Stimulated activated effector memory CD8-positive, alpha-beta T cell treated with anti-CD3 and anti-CD28 coated beads, Interleukin-12 subunit alpha, Interleukin-12 subunit beta, amount 100 ng/mL, for 72 hours (primary cell): ENCODE measurements around the gene CNTRL.
A peak's percentile ranks its signal among the peaks of the same experiment; 100 is the strongest.

Experiments used
- ATAC-seq: fragments of 150-1000 bp; cut with Tn5 transposase; 2 replicates; pipeline ENCODE4 v1.10.0; 2021
- DNase-seq, 2 donors: peaks; one replicate each; pipeline ENCODE4 v3.0.0; 2021 to 2022; ENCODE audit warnings: low spot score in 2 of 2
- H3K27ac Mint-ChIP-seq: one replicate; pipeline ENCODE4 v1.8.0; 2022; ENCODE audit warnings: mild to moderate bottlenecking, mixed read lengths
- H3K36me3 Mint-ChIP-seq: one replicate; pipeline ENCODE4 v1.8.0; 2022; ENCODE audit warnings: mild to moderate bottlenecking, mixed read lengths
- H3K4me1 Mint-ChIP-seq: one replicate; pipeline ENCODE4 v1.8.0; 2022; ENCODE audit warnings: mixed read lengths
- H3K4me3 Mint-ChIP-seq: one replicate; pipeline ENCODE4 v1.8.0; 2022; ENCODE audit warnings: mild to moderate bottlenecking, mixed read lengths
- H3K9me3 Mint-ChIP-seq: one replicate; pipeline ENCODE4 v1.8.0; 2022; ENCODE audit warnings: mixed read lengths

The CNTRL gene

GRCh38 chr9:121135642-121136041, 60.9 kb downstream of the CNTRL start:
- Mint-ChIP-seq H3K9me3 (no peaks in the 10 kb centered on the region), H3K4me1 (peaks cover 29% of the 10 kb centered on the region), H3K27ac (no peak overlapping the region), H3K4me3 (no peak overlapping the region), H3K36me3 (peaks cover 80% of the 10 kb centered on the region)
- ATAC-seq: no peak
- no peak for DNase-seq

- no peak for DNase-seq
- H3K4me3 Mint-ChIP-seq: no peak overlapping the region
- H3K4me1 Mint-ChIP-seq: peaks cover 5% of the 10 kb centered on the region
- no peak for ATAC-seq
- H3K27ac Mint-ChIP-seq: no peak overlapping the region
- H3K36me3 Mint-ChIP-seq: peaks cover 97% of the 10 kb centered on the region
- no peaks in the 10 kb centered on the region for H3K9me3 Mint-ChIP-seq
These were observed 63.8 kb downstream of the CNTRL start for GRCh38 chr9:121138561-121138960.

GRCh38 chr9:121138973-121139372, 64.2 kb downstream of the CNTRL start:
- no peak for DNase-seq
- H3K36me3 Mint-ChIP-seq: peaks cover 98% of the 10 kb centered on the region
- no peaks in the 10 kb centered on the region for H3K9me3 Mint-ChIP-seq
- ATAC-seq: no peak
- H3K4me1 Mint-ChIP-seq: peaks cover 5% of the 10 kb centered on the region
- H3K27ac Mint-ChIP-seq: no peak overlapping the region
- no peak overlapping the region for H3K4me3 Mint-ChIP-seq

GRCh38 chr9:121140162-121140561, 65.4 kb downstream of the CNTRL start:
- peaks cover 5% of the 10 kb centered on the region for H3K4me1 Mint-ChIP-seq
- H3K4me3 Mint-ChIP-seq: no peak overlapping the region
- H3K36me3 Mint-ChIP-seq: peaks cover 99% of the 10 kb centered on the region

GRCh38 chr9:121141306-121141705, 66.6 kb downstream of the CNTRL start:
- Mint-ChIP-seq H3K27ac (peak overlapping the region; percentile 55), H3K36me3 (peaks cover 99% of the 10 kb centered on the region)

More at GRCh38 chr9:121140162-121140561, 65.4 kb downstream of the CNTRL start:
- Mint-ChIP-seq H3K9me3 (no peaks in the 10 kb centered on the region), H3K27ac (no peak overlapping the region)
- DNase-seq (no peak), ATAC-seq (no peak)

GRCh38 chr9:121141706-121142105, 67.0 kb downstream of the CNTRL start:
- Mint-ChIP-seq H3K4me1 (peaks cover 5% of the 10 kb centered on the region), H3K9me3 (no peaks in the 10 kb centered on the region), H3K36me3 (peaks cover 99% of the 10 kb centered on the region), H3K27ac (peak overlapping the region; percentile 55), H3K4me3 (no peak overlapping the region)
- ATAC-seq (no peak), DNase-seq (no peak)

More at GRCh38 chr9:121141306-121141705, 66.6 kb downstream of the CNTRL start:
- DNase-seq: no peak
- peaks cover 5% of the 10 kb centered on the region for H3K4me1 Mint-ChIP-seq
- H3K9me3 Mint-ChIP-seq: no peaks in the 10 kb centered on the region
- H3K4me3 Mint-ChIP-seq: no peak overlapping the region
- ATAC-seq: no peak

GRCh38 chr9:121143771-121144170, 69.0 kb downstream of the CNTRL start:
- no peak for DNase-seq
- no peak overlapping the region for H3K4me3 Mint-ChIP-seq
- peaks cover 13% of the 10 kb centered on the region for H3K4me1 Mint-ChIP-seq
- peaks cover 100% of the 10 kb centered on the region for H3K36me3 Mint-ChIP-seq
- no peak for ATAC-seq
- H3K9me3 Mint-ChIP-seq: no peaks in the 10 kb centered on the region
- peak overlapping the region; percentile 45 for H3K27ac Mint-ChIP-seq

- peaks cover 13% of the 10 kb centered on the region for H3K4me1 Mint-ChIP-seq
- no peak overlapping the region for H3K4me3 Mint-ChIP-seq
- no peak for DNase-seq
- no peaks in the 10 kb centered on the region for H3K9me3 Mint-ChIP-seq
- peaks cover 100% of the 10 kb centered on the region for H3K36me3 Mint-ChIP-seq
- no peak for ATAC-seq
- peak overlapping the region; percentile 26 for H3K27ac Mint-ChIP-seq
These were observed 69.7 kb downstream of the CNTRL start for GRCh38 chr9:121144482-121144881.

GRCh38 chr9:121150188-121150587, 75.4 kb downstream of the CNTRL start:
- ATAC-seq (no peak), DNase-seq (no peak)
- no peaks in the 10 kb centered on the region for H3K9me3 Mint-ChIP-seq
- peaks cover 25% of the 10 kb centered on the region for H3K4me1 Mint-ChIP-seq
- peak overlapping the region; percentile 4 for H3K27ac Mint-ChIP-seq
- H3K36me3 Mint-ChIP-seq: peaks cover 98% of the 10 kb centered on the region
- no peak overlapping the region for H3K4me3 Mint-ChIP-seq

GRCh38 chr9:121153642-121154041, 78.9 kb downstream of the CNTRL start:
- Mint-ChIP-seq H3K4me3 (no peak overlapping the region), H3K9me3 (no peaks in the 10 kb centered on the region), H3K36me3 (peaks cover 98% of the 10 kb centered on the region), H3K27ac (peak overlapping the region; percentile 3), H3K4me1 (peaks cover 31% of the 10 kb centered on the region)
- ATAC-seq (no peak), DNase-seq (no peak)

GRCh38 chr9:121154782-121155181, 80.0 kb downstream of the CNTRL start:
- no peak for ATAC-seq
- Mint-ChIP-seq H3K36me3 (peaks cover 98% of the 10 kb centered on the region), H3K4me3 (no peak overlapping the region), H3K27ac (no peak overlapping the region), H3K9me3 (no peaks in the 10 kb centered on the region), H3K4me1 (peaks cover 31% of the 10 kb centered on the region)
- DNase-seq: no peak

- Mint-ChIP-seq H3K4me1 (peaks cover 31% of the 10 kb centered on the region), H3K27ac (peak overlapping the region; percentile 79), H3K36me3 (peaks cover 98% of the 10 kb centered on the region), H3K9me3 (no peaks in the 10 kb centered on the region), H3K4me3 (peak overlapping the region; percentile 15)
- ATAC-seq (peak; percentile 96), DNase-seq (no peak)
These were observed 81.5 kb downstream of the CNTRL start for GRCh38 chr9:121156263-121156731.

- Mint-ChIP-seq H3K36me3 (peaks cover 100% of the 10 kb centered on the region), H3K4me3 (no peak overlapping the region), H3K27ac (no peak overlapping the region), H3K4me1 (peaks cover 25% of the 10 kb centered on the region), H3K9me3 (no peaks in the 10 kb centered on the region)
- DNase-seq: no peak
- no peak for ATAC-seq
These were observed 83.2 kb downstream of the CNTRL start for GRCh38 chr9:121157939-121158338.

- Mint-ChIP-seq H3K4me3 (no peak overlapping the region), H3K27ac (peak overlapping the region; percentile 54), H3K9me3 (no peaks in the 10 kb centered on the region), H3K36me3 (peaks cover 100% of the 10 kb centered on the region), H3K4me1 (peaks cover 13% of the 10 kb centered on the region)
- no peak for ATAC-seq
- no peak for DNase-seq
These were observed 85.3 kb downstream of the CNTRL start for GRCh38 chr9:121160025-121160424.

- Mint-ChIP-seq H3K9me3 (no peaks in the 10 kb centered on the region), H3K4me1 (peaks cover 9% of the 10 kb centered on the region), H3K36me3 (peaks cover 100% of the 10 kb centered on the region), H3K27ac (peak overlapping the region; percentile 70), H3K4me3 (no peak overlapping the region)
- no peak for DNase-seq
- no peak for ATAC-seq
These were observed 93.3 kb downstream of the CNTRL start for GRCh38 chr9:121168052-121168451.

GRCh38 chr9:121169094-121169601, 94.4 kb downstream of the CNTRL start:
- DNase-seq (no peak), ATAC-seq (peak; percentile 58)
- Mint-ChIP-seq H3K36me3 (peaks cover 100% of the 10 kb centered on the region), H3K4me3 (no peak overlapping the region), H3K4me1 (peaks cover 9% of the 10 kb centered on the region), H3K27ac (peak overlapping the region; percentile 70), H3K9me3 (no peaks in the 10 kb centered on the region)
